Measurements from ENCODE around the gene MAD1L1. TPM values are rescaled to one million over a fixed set of nuclear protein-coding genes. Genes with fewer than 3 reads are reported as not detected.
"Not testable (repeated sequence)": the region's sequence is repeated elsewhere in the genome, so short reads cannot be mapped to it uniquely, and the experiment has no call there.

Gene MAD1L1
- total RNA-seq, 1 donor from 2014 or later, result 56.2 TPM

DNA sequence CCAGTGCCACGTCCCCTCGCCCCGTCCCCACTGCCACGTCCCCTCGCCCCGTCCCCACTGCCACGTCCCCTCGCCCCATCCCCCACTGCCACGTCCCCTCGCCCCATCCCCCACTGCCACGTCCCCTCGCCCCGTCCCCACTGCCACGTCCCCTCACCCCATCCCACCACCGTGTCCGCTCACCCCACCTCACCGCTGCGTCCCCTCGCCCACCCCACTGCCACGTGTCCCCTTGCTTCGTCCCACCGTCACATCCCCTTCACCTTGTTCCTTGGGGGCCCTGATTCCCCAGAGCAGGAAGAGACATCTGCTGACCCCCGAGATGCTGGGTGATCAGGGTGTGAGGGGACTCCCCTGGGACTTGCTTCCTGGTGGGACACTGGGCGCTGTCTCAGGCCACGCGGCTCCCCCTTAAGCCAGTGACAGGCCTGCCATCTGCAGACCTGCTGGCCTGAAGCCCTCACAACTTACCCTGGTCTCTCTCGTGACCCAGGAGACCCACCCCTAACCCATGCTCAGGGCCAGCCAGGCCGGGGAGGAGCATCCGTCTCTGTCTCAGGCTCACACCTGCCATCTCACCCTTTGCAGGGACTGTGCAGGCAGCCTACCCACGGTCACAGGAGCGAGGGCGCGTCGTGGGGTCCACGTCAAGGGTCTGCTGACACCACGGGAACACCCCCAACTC lies 302.2 kb downstream of the MAD1L1 start:
- H3K27ac Mint-ChIP-seq, result no peak overlapping the region
- peaks cover 31% of the 10 kb centered on the region for H3K36me3 Mint-ChIP-seq (ENCODE audit: low read depth)
- H3K4me1 Mint-ChIP-seq (ENCODE audit: low read depth), result peaks cover 40% of the 10 kb centered on the region
- H3K4me3 Mint-ChIP-seq, result no peak overlapping the region
- H3K9me3 Mint-ChIP-seq, result no peaks in the 10 kb centered on the region
- intact Hi-C loops (cut with micrococcal nuclease), result no loop called here
- no peak for DNase-seq (ENCODE audit: low spot score)
- peaks cover 19% of the 10 kb centered on the region for H3K27me3 Mint-ChIP-seq (ENCODE audit: insufficient read depth)

DNA sequence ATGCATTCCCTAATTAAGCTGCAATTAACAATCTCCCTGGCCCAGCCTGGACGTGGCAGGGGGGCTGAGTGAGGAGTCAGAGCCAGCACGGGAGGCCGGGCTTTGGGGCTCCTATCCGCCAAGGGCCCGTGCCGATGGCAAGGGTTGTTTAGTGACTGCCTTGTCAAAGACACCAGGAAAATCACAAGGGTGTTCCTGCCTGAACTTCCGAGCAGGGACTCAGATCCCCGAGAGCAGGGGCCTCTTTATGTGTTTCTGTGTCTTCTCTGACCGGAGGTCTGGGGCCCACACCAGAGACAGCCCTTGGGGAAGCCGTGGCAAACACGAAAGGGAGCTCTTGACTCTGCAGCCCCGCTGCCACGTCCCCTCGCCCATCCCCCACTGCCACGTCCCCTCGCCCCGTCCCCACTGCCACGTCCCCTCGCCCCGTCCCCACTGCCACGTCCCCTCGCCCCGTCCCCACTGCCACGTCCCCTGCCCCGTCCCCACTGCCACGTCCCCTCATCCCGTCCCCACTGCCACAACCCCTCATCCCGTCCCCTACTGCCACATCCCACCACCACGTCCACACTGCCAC lies 303.3 kb downstream of the MAD1L1 start:
- peaks cover 20% of the 10 kb centered on the region for H3K27me3 Mint-ChIP-seq (ENCODE audit: insufficient read depth)
- peaks cover 46% of the 10 kb centered on the region for H3K4me1 Mint-ChIP-seq (ENCODE audit: low read depth)
- not testable (repeated sequence) for H3K9me3 Mint-ChIP-seq; H3K27ac Mint-ChIP-seq; H3K4me3 Mint-ChIP-seq; DNase-seq (ENCODE audit: low spot score)
- intact Hi-C loops (cut with micrococcal nuclease), result loop anchor here (5.0 kb wide), 2 partner anchors 168 to 262 kb away; no protein-coding TSS in a partner anchor
- H3K36me3 Mint-ChIP-seq (ENCODE audit: low read depth), result peaks cover 23% of the 10 kb centered on the region

GRCh38 chr7:1928645-1929348 lies 303.9 kb downstream of the MAD1L1 start:
- no peaks in the 10 kb centered on the region for H3K9me3 Mint-ChIP-seq
- no peak overlapping the region for H3K4me3 Mint-ChIP-seq
- H3K27me3 Mint-ChIP-seq (ENCODE audit: insufficient read depth), result peaks cover 26% of the 10 kb centered on the region
- H3K27ac Mint-ChIP-seq, result no peak overlapping the region
- intact Hi-C loops (cut with micrococcal nuclease), result loop anchor here (5.0 kb wide), 2 partner anchors 169 to 261 kb away; no protein-coding TSS in a partner anchor
- peaks cover 18% of the 10 kb centered on the region for H3K36me3 Mint-ChIP-seq (ENCODE audit: low read depth)
- no peak for DNase-seq (ENCODE audit: low spot score)
- peaks cover 48% of the 10 kb centered on the region for H3K4me1 Mint-ChIP-seq (ENCODE audit: low read depth)

DNA sequence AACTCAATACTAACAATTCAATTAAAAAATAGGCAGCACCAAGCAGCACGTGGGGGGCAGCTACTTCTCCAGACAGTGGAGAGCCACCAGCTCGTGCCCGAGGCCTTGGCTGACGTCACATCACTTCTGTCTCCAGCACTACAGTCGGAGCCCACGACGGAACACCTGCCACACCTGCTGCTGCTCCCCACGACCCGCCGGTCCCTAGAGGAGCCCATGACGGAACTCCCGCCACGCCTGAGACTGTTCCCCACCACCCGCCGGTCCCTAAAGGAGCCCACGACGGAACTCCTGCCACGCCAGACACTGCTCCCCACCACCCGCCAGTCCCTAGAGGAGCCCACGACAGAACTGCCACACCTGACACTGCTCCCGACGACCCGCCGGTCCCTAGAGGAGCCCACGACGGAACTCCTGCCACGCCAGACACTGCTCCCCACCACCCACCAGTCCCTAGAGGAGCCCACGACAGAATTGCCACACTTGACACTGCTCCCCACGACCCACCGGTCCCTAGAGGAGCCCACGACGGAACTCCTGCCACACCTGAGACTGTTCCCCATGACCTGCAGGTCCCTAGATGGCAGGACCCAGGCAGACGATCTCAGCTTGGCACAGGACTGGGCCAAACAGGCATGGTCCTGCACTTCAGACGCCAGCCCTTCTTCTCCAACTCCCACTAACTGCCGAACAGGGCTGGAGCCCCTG lies 304.7 kb downstream of the MAD1L1 start:
- intact Hi-C loops (cut with micrococcal nuclease), result loop anchor here (2.0 to 5.0 kb wide), 3 partner anchors 169 to 261 kb away; no protein-coding TSS in a partner anchor
- Mint-ChIP-seq H3K4me1 (ENCODE audit: low read depth) (peaks cover 50% of the 10 kb centered on the region), H3K27me3 (ENCODE audit: insufficient read depth) (peaks cover 27% of the 10 kb centered on the region), H3K36me3 (ENCODE audit: low read depth) (peaks cover 18% of the 10 kb centered on the region), H3K27ac (no peak overlapping the region), H3K9me3 (no peaks in the 10 kb centered on the region), H3K4me3 (no peak overlapping the region)
- DNase-seq (ENCODE audit: low spot score), result no peak

DNA sequence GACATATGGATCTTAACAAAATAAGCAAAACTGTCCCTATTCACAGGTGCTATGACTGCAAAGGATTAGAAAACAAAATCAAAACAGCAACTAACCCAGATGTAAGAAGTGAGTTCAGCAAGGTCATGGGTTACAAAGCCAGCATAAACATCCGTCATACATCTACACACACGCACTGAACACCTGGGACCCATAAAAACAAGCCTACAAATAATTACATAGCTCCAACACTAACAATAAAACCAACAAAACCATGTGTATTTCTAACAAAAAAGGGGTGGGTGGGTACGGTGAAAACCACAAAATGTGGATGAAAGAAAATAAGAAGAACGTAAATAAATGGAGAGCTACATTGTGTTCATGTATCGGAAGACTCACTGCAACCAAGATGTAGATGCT lies 305.8 kb downstream of the MAD1L1 start:
- DNase-seq (ENCODE audit: low spot score), result no peak
- Mint-ChIP-seq H3K4me3 (no peak overlapping the region), H3K27me3 (ENCODE audit: insufficient read depth) (peaks cover 30% of the 10 kb centered on the region), H3K9me3 (no peaks in the 10 kb centered on the region), H3K4me1 (ENCODE audit: low read depth) (peaks cover 59% of the 10 kb centered on the region), H3K27ac (no peak overlapping the region), H3K36me3 (ENCODE audit: low read depth) (peaks cover 14% of the 10 kb centered on the region)
- intact Hi-C loops (cut with micrococcal nuclease), result loop anchor here (1.0 to 5.0 kb wide), 6 partner anchors 13 to 260 kb away; no protein-coding TSS in a partner anchor

GRCh38 chr7:1925973-1926907 lies 306.5 kb downstream of the MAD1L1 start:
- Mint-ChIP-seq H3K27ac (peak overlapping the region; percentile 15), H3K36me3 (ENCODE audit: low read depth) (peaks cover 11% of the 10 kb centered on the region), H3K9me3 (no peaks in the 10 kb centered on the region), H3K27me3 (ENCODE audit: insufficient read depth) (peaks cover 27% of the 10 kb centered on the region), H3K4me1 (ENCODE audit: low read depth) (peaks cover 61% of the 10 kb centered on the region), H3K4me3 (peak overlapping the region; percentile 22)
- DNase-seq (ENCODE audit: low spot score), result no peak
- intact Hi-C loops (cut with micrococcal nuclease), result loop anchor here (1.0 to 5.0 kb wide), 6 partner anchors 14 to 259 kb away; no protein-coding TSS in a partner anchor

DNA sequence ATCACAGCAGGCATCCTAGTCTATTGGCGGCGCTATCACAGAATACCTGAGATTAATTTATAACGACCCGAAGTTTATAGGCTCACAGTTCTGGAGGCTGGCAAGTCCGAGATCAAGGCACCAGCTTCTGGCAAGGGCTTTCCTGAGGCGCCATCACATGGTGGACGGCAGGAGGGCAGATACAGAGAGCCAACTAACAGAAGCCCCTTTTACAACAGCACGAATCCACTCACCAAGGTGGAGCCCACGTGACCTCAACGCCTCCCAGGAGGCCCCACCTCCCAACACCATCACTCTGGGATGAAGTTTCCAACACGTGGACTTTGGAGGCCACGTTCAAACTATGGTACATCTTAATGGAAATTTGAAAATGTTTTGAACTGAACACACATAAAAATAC lies 307.4 kb downstream of the MAD1L1 start:
- intact Hi-C loops (cut with micrococcal nuclease), result loop anchor here (5.0 kb wide), 2 partner anchors 172 to 258 kb away; no protein-coding TSS in a partner anchor
- DNase-seq (ENCODE audit: low spot score), result no peak
- peaks cover 14% of the 10 kb centered on the region for H3K36me3 Mint-ChIP-seq (ENCODE audit: low read depth)
- no peak overlapping the region for H3K27ac Mint-ChIP-seq
- peaks cover 32% of the 10 kb centered on the region for H3K27me3 Mint-ChIP-seq (ENCODE audit: insufficient read depth)
- H3K4me1 Mint-ChIP-seq (ENCODE audit: low read depth), result peaks cover 67% of the 10 kb centered on the region
- H3K9me3 Mint-ChIP-seq, result no peaks in the 10 kb centered on the region
- H3K4me3 Mint-ChIP-seq, result peak overlapping the region; percentile 22

- DNase-seq (ENCODE audit: low spot score), result no peak
- Mint-ChIP-seq H3K4me3 (peak overlapping the region; percentile 53), H3K4me1 (ENCODE audit: low read depth) (peaks cover 77% of the 10 kb centered on the region), H3K9me3 (no peaks in the 10 kb centered on the region), H3K27ac (no peak overlapping the region), H3K36me3 (ENCODE audit: low read depth) (peaks cover 20% of the 10 kb centered on the region), H3K27me3 (ENCODE audit: insufficient read depth) (peaks cover 40% of the 10 kb centered on the region)
- intact Hi-C loops (cut with micrococcal nuclease), result loop anchor here (5.0 kb wide), 2 partner anchors 188 to 388 kb away; partner anchors contain the start of gene SNX8
These were observed 308.4 kb downstream of the MAD1L1 start for GRCh38 chr7:1924258-1924817.

GRCh38 chr7:1923409-1924257 lies 309.1 kb downstream of the MAD1L1 start:
- peaks cover 40% of the 10 kb centered on the region for H3K27me3 Mint-ChIP-seq (ENCODE audit: insufficient read depth)

GRCh38 chr7:1922870-1923236 lies 309.9 kb downstream of the MAD1L1 start:
- H3K27me3 Mint-ChIP-seq (ENCODE audit: insufficient read depth), result peaks cover 39% of the 10 kb centered on the region
- H3K4me1 Mint-ChIP-seq (ENCODE audit: low read depth), result peaks cover 73% of the 10 kb centered on the region

More at GRCh38 chr7:1923409-1924257, 309.1 kb downstream of the MAD1L1 start:
- H3K36me3 Mint-ChIP-seq (ENCODE audit: low read depth), result peaks cover 20% of the 10 kb centered on the region
- no peak overlapping the region for H3K27ac Mint-ChIP-seq
- peaks cover 77% of the 10 kb centered on the region for H3K4me1 Mint-ChIP-seq (ENCODE audit: low read depth)
- peak overlapping the region; percentile 53 for H3K4me3 Mint-ChIP-seq
- DNase-seq (ENCODE audit: low spot score), result no peak
- H3K9me3 Mint-ChIP-seq, result no peaks in the 10 kb centered on the region
- intact Hi-C loops (cut with micrococcal nuclease), result loop anchor here (5.0 kb wide), 2 partner anchors 189 to 389 kb away; partner anchors contain the start of gene SNX8

More at GRCh38 chr7:1922870-1923236, 309.9 kb downstream of the MAD1L1 start:
- Mint-ChIP-seq H3K27ac (no peak overlapping the region), H3K36me3 (ENCODE audit: low read depth) (peaks cover 20% of the 10 kb centered on the region), H3K9me3 (no peaks in the 10 kb centered on the region), H3K4me3 (no peak overlapping the region)
- intact Hi-C loops (cut with micrococcal nuclease), result loop anchor here (1.0 to 5.0 kb wide), 3 partner anchors 17 to 389 kb away; partner anchors contain the start of gene SNX8
- no peak for DNase-seq (ENCODE audit: low spot score)
